GOT3 (cell line): Measurements from ENCODE around the gene ANKRD44.

ENCODE experiments used
- DNase-seq: peaks from one replicate; lab custom pipeline; 2025; ENCODE audit warnings: mixed read lengths; lab: John Stamatoyannopoulos, UW

Gene ANKRD44

DNA sequence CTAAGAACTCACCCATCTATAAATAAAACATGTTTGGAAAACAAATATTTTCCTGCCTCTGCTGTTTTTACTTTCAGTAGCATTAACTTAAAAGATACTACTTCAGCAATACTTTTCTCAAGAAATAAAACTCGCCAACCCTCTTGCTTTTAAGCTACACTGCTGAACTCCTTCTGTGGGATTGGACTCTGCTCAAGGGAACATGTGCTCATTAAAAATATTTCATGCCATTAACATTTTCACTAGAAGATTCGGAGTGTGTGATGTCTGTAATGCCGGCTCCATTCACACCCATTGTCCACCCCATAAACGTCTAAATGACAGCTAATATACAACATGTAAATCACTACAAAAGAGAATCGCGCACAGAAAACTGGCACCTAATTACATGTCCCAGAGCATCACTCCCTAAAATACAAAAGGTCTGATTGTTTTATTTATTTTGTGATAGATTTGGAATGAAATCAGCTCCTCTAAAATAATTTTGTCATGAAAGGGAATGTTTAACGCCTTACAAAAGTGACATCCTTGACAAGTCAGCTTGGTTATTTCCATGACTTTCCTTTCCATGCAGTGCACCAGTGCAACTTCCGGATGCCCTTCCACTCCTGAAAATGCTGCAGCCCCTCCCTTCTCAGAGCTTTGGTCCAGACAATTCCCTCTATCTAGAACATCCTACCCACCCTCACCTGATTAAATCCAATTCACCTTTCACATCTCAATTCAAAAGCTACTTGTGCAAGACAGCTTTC, 73.1 kb downstream of the ANKRD44 start:
- no peak for DNase-seq

DNA sequence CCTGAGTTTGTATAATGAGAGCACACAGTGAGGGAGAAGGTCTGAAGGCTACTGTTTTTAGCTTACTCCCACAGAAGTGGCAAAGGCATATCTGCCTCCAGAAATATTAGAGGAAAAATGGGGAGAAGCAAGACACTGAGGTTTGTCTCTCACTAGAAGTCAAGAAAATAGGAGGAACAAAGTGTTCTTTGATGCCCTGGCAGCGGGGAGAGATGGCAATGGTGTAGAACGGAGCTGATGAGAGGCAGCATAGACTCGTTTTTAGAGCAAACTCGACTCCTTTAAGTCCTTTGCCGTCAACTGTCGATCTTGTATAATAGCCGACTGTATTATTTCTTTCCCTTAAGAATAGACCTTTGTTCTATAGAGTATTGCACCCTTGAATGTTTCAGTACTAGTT, 73.8 kb downstream of the ANKRD44 start:
- no peak for DNase-seq

DNA sequence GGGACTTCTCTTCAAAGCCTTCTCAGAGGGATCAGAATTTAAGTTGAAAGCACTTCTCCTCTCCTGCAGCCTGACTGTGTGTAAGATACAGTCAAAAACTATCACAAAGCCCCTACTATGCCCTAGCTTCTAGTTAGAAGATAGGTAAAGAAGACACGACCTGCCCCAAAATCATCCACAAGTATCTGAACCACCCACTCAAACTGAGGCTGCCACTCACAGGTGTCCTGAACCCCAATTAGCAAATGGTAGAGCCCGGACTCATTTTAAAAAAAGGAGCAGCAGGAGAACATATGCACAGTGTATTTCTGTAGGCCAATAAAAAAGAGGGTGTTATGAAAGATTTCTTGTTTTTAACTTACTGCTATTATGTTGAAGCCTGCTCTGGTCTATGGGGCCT, 74.4 kb downstream of the ANKRD44 start:
- DNase-seq = no peak

DNA sequence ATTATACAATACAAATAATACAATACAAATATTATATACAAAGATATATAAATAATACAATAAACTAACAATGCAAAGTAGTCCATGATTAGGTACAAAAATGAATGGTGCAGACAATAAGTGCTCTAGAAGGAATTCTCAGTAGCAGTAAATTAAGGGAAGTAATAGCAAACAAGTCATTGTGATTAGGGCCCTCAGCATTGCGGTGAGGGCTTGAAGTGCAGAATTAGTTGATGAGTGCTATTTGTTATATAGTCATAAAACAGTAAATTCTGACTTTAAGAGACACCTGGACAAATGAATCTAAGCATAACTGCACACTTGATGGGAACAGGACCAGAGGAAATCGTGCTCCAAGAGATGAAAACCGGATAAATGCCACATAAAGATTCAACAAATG, 74.9 kb downstream of the ANKRD44 start:
- no peak for DNase-seq

DNA sequence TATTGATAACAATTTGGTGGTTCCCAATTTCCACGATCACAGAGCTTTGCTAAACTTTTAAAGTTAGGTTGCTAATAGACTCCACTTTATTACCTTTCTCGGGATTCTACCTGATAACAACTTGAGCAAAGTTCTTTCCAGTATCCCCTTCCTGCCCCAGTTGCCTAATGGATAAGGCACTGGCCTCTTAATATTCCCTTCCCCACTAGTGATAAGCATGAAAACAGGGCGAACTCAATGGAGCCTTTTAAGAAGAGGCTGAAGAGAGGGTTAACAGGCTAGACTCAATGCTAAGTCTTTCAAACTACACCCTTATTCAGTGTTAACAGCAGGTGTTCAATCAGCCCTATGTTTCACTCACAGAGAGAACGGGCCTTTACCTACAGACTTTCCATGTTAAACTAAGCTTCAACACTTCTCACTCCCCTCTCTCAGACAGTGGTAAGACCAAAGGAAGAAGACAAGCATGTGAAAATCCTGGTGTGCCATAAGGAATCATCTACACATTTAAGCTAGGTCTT, 75.8 kb downstream of the ANKRD44 start:
- no peak for DNase-seq

DNA sequence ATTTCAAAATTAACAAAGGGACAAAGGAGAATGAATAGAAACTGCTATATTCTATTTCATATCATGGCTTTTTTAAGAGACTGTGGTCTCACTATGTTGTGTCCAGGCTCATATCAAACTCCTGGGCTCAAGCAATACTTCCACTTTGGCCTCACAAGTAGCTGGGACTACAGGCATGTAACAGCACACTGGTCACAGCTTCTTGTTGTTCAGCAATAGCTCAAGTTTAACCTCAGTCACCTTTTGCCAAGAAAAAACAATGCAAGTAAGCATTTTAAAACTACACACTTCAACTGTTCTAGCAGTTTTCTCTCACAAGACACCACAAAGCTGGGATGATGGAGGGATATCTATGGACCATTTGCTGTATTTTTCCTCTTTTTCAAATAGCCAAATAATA, 77.1 kb downstream of the ANKRD44 start:
- DNase-seq = no peak

DNA sequence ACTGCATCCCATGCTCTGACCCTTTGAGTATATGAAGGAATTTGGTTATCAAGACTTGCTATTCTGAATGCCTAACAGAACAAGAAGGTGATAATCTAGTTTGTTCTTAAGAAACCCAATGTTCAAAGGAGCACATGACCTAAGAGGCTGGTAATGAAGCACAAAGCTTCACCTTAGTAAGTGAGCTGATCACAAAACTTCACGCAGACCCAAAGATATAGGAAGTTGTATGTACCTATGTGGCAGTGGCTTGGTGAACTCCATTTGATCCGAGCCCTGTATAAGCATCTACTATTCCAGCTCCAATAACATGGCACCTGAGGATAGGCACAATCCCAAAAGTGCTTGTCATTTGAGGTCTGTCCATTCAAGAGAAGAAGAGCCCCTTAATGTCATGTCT, 78.6 kb downstream of the ANKRD44 start:
- DNase-seq = no peak

DNA sequence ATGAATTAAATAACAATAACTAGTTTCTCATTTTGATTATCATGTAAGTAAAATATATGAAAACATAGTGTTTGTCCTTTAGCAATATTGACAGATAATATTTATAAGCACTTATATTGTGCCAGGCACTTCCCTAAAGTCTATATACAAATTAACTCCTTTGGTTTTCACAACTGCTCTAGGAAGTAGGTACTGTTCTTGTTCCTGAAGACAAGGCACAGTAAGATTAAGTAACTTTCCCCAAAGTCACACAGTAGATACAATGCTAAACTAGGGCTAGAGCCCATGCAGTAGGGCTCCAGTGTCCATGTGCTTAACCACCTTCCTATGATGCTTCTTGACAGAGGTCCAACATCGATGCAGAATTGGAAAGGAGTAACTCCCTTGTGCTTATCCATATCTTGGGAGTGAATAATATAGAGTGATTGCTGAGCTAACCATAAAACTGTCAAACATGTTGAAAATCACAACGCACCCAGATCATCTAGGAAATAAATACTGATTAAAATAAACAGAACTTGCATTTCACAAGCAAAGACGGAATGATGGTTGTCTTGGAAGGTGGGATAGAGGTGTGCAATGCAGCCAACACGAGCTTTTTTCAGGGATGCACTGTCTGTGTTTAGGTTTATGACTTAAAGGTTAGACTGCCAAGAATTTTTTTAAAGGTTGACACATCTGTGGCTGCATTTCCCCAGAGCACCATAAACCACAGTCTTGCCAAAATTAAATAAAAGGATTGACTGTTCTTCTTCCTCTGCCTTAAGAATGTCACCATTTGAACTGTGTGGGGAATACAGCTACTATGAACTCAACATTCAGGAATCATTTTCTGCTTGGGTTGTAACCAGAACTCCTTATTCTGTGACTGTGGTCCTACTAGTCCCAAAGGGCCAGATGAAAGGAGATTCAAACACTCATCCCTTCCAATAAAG, 80.8 kb downstream of the ANKRD44 start:
- DNase-seq = no peak

DNA sequence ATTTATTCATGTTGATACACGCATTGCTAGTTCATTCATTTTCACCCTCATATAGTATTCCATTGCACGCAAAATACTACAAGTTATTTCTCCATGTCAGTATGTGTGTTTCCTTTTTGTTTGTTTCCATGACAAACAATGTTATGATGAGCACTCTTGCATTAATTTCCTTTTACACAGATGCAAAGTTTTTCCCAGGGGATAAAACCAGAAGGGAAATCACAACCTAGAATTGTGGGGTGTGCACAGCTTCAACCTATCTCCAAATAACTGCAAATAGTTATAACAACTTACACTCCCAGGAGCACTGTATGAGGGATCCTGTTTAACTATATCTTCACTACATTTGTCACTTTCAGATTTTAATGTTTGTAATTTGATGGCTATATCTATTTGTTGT, 87.1 kb downstream of the ANKRD44 start:
- DNase-seq = no peak

DNA sequence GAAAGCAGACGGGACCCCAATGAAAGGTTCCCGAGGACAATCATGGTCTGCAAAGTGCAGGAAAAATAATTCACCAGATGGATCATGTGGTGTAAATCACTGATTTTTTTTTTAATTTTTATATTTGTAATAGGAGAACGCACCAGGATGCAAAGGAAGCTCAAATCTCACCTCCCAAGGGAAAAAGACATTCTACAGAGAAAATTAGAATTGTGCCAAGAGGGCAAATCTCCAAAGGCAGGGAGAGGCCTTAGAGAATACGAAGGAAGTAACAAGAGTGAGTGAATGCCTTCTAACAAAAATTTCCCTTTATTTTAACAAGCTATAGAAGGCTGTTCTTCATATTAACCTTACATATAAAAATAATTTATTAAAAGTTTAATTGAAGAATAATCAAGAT, 90.9 kb downstream of the ANKRD44 start:
- no peak for DNase-seq

DNA sequence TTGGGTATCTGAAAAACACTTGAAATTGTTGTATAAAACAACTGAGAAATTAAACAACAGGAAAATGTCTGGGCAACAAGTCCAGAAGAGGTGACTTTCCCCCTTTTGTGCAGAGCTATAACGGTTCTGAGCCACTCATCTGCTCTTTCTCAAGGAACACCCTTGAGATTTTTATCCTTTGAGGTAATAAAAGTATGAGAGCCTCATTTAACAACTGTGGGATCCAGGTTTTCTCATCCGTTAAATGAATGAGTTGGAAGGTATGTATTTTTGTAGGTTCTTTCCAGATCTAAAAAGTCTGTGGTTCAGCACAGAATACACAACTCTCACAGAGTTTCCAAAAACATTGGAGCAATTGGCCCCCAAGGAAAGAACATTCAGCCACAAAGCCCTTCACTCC, 93.0 kb downstream of the ANKRD44 start:
- DNase-seq = no peak

DNA sequence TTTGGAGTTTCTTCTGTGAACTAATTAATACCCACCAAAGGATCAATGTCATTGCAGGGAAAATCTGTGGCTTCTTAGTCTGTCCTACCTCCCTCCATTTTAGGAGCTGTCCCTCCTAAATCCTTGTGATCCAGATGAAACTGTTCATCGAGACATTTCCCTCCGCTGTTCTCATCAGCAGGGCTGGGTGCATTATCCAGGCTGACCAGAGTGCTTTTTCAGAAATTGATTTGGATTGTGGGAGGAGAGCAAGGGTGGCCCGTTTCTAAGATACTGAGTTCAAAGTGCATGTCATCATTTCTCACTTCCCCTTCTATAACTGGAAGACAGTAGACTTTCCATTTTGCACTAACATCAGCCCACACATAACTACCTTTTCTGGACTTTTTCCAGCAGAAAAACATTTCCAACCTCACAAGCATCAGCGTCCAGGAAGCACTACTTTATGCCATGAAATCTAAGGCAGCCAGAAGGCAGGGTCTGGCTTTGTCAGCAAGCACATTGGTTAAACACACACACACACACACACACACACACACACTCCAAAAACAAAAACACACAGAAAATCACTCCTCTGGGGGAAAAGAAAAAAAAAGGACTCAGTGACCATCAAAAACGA, 94.1 kb downstream of the ANKRD44 start:
- no peak for DNase-seq

DNA sequence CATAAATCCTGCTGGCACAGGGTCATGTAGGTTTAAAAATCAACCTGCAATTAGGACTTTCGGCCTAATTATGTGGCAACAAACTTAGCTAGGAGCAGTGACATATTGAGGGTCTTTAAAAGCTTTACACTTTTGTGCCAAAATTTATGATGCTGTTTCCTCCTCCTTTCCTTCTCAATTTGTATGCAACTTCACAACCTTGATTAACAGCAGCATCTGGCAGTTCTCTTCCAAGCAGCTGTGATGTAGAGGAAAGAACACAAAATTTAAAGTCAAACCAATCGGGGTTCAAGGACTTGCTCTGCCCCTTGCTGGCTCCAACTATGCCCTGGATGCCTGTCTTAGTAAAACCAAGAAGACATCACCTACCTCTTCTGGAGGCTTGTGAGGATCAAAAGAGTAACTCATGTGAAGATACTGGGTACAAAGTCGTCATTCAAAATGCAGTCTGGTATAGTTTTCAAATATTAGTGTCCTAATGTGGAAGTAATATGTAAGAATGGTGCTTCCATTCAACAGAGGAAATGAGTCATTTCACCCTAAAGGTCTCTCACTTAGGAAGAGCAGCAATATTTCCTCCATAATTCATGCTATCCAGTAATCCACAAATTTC, 94.7 kb downstream of the ANKRD44 start:
- DNase-seq = no peak

DNA sequence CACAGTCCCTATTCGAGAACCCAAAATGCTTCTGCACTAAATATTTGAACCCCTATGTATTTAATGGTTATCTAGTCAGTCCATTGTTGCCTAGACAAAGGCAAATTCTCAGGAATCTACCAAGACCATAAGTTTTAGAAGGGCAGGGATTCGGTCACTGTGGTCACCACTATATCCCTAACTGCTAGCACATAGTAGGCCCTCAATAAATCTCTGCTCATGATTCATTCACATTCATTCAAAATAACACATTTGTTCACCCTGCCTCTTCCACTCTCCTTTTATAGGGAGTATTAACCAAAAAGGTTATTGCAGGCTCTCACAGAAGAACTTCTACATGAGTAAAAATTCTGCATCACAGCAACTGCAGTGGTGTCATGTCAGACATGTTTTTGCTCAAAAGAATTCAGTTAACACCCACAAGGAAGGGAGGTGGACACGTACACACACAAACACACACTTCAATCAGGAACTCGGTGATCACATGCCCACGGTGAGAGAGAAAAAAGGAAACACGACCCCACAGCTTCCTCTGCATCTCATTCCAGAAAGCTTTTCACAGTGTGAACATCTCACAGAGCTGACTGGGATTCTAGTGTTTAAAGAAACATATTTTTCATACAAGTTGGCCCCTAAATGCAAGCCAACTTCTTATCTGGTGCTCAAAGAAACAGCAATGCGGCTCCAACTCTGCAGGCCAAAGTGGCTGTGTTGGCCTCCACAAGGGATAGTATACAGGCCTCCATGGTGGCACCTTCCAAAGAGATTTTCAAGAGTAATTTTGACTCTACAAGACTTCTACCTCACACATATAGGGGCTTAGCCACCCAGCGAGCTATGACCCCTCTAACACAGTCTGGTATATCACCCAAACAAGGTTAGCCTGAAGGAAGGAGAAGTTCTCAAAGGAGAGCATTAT, 98.0 kb downstream of the ANKRD44 start:
- no peak for DNase-seq

DNA sequence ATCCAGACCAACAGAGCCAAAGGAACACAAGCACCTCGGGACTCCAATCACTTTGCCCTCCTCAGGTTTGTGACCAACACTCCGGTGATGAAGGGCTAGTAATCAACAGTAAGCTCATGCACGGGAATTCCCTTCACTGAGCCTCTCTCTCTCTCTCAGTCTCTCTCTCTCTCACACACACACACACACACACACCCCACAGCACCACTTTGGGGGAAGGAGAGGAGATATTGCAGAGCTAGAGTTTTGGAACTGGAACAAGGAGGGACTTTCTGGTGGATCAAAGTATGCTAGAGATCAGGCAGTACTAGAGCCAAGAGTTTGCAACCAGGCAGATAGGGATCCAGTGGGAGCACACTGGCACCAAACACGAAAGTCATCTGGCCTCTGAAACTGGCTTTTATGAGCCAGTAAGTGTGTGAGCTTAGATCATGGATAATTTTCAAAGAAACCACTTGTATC, 98.7 kb downstream of the ANKRD44 start:
- no peak for DNase-seq

DNA sequence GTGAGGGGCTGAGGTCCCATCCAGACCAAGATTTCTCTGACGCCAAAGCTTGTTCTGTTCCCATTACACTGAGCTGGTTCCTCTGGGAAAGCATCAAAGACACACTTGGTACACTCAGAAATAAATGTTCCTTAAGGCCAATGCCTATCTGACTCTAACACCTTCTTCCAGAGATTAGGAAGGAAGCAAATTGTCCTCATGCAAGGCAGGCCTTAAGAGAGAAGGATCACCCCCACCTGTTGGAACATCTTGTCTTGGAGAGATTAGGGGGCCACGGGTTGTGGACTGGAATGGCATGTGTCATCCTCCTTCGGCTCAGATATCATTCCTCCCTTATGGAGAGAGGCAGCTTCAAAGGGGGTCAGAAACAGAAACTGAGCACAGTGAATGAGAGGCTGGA, 100.2 kb downstream of the ANKRD44 start:
- DNase-seq = no peak

DNA sequence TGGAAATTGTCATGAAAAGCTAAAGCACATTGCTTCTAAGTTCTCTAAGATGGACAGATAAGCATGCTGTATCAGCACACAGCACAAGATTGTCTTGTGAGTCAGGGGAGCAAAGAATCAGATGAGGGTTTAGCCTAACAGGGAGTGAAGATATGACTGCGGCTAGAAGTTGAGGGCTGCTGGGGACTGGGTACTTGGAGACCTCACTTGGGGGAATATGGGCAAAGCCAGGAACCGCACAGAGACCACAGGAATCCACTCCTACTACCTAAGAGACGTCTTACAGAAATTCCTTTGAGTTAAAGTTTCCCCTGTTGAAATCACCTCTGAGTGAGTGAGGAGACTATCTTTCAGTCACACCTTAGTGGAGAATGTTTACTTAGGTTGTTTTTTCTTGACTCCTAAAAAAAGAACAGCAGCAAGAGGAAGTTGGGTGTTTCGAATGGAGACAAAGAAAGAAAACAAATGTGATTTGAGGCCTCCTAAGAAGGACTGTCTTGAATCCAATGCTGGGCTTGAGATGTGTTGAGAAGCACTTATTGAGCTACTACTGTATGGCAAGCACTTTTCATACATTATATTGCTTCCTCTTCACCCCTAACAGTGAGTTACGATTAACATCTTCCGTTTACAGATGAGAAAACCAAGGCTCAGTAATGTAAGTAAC, 100.7 kb downstream of the ANKRD44 start:
- no peak for DNase-seq

DNA sequence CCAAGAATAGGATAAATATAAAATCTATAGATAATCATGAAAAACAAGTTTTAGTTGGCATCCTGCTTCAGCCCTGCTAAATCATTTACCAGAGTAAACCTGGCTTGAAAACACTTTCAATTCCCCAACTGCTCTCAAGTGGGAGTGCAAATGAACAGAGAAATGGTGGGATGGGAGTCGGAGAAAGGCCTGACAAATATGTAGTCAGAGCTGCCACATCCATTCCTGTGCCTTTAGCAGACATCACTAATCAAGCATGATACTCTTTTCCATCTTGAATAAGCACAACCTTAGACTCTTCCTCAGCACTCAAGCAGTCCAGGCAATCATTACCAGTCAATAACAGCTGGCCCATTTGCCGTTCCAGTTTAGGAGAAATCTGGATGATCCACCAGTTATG, 101.3 kb downstream of the ANKRD44 start:
- DNase-seq = no peak

DNA sequence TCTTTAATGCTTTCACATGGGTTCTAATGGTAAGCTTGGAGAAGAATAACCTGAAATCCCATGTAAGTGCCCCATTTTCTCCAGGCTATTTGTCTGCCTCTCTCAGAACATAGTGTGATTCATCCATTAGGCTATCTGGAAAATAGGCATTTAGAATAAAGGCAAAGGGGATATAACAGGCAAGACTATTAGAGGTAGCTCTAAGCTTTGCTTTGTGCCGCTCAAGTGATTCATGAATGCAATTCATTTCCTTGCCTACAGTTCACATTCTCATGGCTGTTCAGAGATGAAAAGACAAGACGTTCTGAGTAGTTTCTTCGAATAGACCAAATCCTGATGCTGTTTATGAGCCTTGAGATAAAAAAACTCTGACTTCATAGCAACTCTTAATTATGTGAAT, 101.7 kb downstream of the ANKRD44 start:
- DNase-seq = no peak

DNA sequence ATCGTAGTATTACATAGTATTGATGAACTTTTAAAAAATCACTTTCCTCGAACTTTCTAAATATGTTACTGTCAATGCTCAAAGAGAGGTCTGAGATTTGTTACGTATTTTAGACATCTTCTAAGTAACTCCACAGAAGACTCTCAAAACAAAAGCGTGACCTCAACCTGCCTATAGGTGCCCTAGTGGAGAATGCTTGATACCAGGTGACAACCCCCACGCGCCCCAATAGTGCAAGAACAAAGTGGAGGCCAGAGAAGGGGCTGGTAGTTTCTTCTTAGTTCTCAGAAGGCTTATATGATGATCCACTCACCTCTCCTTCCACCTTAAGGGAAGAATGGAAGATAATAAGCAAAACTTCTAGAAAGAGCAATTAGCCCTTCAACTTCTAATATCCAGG, 102.6 kb downstream of the ANKRD44 start:
- no peak for DNase-seq
